HG03460 (cell line): ENCODE measurements around the gene NCK2.
"Not testable (repeated sequence)": the region's sequence is repeated elsewhere in the genome, so short reads cannot be mapped to it uniquely, and the experiment has no call there.

Experiments used
- ATAC-seq: cut with Tn5 transposase; IDR thresholded peaks from one replicate; pipeline ENCODE4 v1.9.1; 2021; ENCODE audit not compliant: unreplicated experiment

The NCK2 gene

DNA sequence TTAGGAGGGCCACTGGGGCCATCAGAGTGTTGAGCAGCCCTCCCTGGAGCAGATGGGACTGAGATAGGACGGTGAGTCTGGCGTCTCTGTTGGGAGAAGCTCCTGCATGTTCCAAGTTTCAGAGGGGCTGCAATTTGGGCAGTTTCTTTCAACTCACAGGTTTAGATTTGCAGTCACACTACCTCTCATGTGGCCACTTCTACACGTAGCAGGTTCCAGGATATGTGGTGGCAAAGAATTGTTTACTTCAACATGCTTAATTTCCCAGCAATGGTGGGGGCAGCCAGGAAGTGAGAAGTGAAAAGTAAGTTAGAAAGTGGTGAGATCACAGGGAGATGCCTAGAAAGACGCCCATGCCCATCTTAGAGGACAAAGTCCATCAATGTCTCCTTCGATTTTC is 9.3 kb downstream of the NCK2 start:
- no peak for ATAC-seq

DNA sequence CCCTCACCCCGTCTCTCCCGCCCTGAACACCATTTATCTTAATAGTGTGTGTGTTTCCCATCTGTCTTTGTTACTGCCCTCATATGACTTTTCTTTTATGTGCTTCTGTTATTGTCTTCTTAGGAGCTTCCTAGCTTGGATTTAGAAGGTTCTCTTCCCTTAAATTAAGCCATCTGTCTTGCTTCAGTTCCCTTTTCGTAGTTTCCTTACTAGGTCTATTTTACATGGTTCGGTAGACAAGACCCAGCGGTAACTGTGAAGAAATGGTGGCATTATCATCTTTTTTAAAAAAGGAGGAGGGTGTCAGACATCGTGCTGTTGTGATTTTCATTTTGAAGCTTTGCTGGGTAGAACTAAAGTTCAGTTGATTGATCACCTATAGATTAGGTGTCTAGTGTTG is 10.3 kb downstream of the NCK2 start:
- no peak for ATAC-seq

DNA sequence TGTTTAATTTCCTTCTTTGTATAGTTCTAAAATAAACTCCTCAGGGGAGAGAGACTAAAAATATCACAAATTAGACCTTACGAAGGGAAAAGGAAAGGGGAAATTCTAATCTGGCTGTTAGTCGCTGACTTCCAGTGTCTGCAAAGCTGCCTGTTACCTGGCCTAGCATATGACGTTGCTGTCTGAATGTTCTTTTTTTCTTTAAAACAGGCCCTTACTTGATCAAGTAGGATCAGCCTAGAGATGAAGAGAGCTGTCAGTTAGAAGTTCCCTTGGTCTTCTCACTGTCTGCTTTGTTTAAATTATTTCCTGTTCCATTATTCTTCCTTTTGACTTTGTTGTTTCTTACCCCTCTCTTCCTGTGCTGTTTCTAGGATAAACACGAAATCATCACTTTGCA is 11.2 kb downstream of the NCK2 start:
- no peak for ATAC-seq

DNA sequence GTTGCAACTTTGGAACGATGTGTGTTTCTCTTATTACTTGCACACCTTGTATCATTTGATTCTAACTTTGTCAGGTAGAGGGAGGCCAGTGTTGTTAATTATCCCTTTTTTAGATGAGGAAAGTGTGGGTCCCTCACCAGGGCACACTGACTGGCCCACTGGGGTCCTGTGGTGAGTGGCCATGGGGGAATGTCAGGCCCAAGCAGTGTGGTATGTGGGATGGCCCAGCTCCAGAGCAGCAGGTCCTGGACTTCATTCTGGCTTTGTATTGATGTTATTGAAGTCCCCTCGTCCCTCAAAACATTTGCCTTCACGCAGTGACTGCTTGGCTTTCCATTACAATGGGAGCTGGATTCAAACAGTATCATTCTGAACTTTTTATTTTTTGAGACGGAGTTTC is 11.7 kb downstream of the NCK2 start:
- ATAC-seq, result no peak

DNA sequence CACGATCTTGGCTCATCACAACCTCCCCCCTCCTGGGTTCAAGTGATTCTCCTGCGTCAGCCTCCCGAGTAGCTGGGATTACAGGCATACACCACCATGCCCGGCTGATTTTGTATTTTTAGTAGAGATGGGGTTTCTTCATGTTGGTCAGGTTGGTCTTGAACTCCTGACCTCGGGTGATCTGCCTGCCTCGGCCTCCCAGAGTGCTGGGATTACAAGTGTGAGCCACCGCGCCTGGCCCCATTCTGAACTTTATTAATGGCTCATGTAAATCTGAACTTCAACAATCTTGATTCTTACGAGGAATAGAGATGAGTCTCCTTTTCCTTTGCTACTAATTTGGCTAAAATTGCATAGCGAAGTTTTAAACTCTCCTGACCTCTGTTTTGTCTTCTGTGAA is 12.2 kb downstream of the NCK2 start:
- not testable (repeated sequence) for ATAC-seq

DNA sequence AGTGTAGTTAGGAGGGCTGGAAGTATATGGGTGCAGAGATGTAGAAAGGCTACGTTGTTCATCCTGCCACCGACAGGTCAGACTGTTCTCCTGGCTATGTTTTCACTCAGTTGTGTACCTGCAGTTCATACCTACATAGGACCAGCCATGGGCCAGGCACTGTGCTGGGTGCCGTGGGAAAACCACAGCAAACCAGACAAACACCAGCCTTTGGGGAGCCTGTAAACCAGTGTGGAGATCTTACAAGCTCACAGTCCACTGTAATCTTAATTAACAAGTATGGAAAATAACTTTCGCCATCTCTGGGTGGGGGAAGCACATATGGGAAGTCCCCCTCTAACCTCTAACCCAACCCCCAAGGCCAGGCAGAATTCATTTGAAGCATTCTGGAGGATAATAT is 12.7 kb downstream of the NCK2 start:
- ATAC-seq, result no peak

DNA sequence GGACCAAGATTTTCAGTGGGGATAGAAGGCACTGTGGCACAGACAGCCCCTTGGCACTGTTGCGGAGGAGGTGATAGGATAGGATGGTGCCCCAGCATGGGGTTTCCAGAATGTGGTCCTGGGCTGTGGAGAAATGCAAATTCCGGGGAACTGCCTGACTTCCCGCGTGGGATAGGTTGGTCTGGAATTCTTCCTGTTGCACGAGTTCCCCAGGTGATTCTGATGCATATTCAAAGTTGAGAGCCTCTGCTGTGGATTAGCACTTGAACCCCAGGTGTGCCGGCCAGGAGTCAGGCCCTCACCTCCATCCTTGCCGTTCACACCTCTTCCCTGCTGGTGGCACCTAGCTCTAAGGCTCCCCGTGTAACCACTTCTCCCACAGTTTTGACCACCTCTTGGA is 15.5 kb downstream of the NCK2 start:
- no peak for ATAC-seq

DNA sequence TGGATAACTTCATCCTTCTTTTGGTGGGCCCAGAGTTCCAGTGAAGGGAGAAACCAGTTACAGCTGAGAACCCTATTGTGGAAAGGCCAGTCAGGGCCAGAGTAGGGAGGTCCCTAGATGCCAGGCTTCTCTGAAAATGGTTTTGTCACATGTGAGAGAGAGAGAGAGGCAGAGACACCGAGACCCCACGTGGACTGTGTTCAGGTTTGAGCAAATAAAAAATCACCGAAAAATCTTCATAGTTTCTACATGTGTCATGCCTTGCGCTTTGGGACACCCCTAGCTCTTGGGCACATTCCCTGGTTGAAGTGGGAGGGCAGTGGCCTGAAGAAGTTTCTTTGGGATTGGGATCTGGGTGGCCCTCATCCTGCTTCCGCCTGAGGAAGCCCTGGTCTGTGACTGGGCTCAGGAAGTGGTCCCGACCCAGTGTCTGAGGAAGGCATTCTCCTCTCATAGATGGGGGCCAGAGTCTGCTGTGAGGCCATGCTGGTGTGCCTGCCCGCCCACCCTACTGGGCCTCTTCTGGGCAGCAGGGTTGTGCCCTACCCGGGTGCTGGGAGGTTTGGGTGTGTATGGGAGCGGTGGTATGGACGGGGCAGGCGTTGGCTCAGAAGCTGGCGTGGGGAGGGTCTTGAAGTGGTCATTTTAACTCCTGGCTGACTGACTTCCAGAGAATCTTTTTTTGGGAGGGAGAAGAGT is 16.1 kb downstream of the NCK2 start:
- no peak for ATAC-seq

DNA sequence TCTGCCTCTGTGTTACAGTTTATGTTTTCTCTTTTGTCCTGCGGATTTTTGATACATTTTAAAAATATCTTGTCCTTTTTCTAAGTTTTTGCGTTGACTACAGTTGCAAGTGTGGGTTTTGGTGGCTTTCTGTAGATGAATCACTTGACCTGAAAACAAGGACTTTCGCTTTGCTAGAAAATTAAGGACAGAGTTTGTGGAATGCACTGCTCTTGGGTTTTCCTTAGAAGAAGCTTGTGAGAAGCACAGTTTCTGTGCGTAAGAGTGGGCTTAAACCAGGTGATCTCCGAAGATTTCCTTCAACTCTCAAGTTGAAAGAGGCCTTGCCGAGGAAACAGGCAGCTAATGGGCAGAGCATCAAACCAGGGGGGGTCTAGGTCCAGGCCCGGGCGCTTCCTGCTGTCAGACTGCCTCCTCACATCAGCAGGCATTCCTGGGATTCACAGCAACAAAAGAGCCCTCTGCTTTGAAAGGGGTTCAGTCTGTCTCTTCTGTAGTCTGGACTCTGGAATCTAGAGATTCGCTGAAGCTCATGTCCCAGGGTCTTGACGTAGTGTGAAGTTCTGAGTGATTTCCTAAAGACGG is 17.3 kb downstream of the NCK2 start:
- ATAC-seq, result no peak

DNA sequence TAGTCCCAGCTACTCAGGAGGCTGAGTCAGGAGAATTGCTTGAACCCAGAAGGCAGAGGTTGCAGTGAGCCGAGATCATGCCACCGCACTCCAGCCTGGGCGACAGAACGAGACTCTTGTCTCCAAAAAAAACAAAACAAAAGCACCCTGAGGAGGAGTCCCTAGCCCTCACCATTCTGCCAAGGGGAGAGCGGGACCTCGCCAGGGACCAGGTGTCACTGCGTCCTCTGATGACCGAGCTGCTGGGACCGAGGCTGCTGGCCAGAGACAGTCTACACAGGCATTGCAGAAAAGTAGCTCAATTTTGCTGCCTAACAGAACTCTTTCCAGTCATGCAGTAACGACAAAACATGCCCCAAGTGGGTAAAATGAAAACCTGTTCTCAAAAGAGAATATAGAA is 18.4 kb downstream of the NCK2 start:
- no peak for ATAC-seq

DNA sequence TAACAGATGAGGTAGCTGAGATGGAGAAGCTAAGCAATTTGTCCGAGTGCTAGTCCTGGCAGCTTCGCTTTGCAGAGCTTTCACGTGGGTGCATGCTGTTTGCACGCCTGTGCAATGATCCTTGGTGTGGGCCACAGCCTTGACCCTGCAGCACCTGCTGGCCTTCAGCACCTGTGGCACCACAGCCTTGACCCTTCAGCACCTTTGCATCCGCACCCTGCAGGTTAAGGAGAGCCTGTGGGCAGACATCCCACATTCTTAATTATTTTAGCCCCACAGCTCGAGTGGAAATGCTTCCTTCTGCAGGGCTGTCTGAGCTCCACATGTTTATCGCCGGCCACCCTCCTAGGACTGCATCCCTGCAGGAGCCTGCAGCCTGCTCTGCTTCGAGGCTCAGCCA is 19.3 kb downstream of the NCK2 start:
- ATAC-seq, result no peak

DNA sequence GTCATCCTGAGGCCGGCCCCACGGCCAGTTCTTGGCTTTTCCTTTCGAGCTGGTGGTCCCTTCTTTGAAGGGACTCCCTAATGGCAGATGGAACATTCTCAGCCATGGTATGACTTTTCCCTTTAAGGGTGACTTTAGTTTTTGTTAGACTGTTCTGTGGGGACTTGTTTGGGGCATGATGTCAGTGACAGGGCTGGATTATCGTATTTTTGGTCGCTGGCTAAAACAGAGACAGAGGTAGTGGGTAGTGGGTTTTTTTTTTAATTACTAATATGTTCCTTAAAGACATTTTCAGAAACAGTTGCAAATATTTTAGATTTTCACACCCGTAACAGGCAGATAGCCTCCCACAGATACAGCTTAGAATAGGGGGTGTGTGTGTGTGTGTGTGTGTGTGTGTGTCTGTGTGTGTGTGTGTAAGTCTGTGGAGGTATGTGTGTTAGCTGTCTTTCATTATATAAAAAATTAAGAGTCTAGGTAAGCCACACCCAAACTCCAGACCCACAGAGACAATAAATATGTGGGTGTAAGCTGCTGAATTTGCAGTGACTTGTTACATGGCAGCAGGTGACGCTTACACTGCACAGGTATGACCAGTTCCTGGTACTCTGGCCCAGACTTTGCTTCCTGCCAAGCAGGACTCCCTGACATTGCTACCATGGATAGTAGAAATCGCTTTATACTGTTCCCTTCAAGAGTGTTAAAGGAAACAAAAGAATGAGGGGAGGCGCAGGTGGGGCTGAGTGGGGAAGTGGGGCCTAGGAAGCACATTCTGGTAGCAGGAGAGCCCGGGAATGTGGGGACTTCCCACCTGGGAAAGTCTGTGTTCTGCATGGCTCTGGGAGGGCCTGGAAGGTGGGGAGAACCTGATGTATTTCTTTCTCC is 20.9 kb downstream of the NCK2 start:
- no peak for ATAC-seq

DNA sequence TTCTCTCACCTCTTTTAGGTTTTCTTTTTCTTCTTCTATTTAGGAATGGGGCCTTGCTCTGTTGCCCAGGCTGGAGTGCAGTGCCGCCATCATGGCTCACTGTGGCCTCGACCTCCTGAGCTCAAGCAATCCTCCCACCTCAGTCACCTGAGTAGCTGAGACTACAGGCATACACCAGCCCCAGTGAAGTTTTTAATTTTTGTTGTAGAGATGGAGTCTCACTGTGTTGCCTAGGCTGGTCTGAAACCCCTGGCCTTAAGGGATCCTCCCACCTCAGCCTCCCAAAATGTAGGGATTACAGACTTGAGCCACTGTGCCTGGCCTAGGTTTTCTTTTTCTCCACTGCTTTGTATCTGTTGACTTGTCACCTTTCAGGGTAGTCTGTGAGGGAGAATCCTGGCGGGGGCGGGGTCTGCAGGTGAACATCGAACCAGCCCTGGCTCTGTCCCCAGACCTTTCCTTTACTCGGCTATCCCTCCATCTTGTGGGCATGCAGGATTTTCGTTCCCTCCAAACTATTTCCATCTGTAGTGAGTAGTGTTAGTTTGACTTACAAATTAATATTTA is 21.7 kb downstream of the NCK2 start:
- ATAC-seq, result no peak

DNA sequence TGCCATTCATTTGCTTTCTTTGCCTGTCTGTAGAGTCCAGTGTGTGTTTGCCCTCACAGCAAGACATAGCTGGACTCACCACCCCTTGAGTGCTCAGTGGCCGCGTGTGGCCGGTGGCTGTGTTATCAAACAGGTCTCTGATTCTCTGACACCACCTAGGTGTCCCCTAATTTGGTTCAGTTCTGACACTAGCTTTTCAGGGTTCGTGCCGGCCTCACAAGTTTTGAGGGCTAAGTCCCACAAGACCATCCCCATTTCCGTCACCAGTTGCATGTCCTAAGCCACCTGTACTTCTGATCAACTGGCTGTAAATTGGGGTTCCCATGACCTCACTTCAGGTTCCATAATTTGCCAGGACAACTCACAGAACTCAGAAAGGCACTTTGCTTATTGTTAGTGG is 23.5 kb downstream of the NCK2 start:
- ATAC-seq, result no peak

DNA sequence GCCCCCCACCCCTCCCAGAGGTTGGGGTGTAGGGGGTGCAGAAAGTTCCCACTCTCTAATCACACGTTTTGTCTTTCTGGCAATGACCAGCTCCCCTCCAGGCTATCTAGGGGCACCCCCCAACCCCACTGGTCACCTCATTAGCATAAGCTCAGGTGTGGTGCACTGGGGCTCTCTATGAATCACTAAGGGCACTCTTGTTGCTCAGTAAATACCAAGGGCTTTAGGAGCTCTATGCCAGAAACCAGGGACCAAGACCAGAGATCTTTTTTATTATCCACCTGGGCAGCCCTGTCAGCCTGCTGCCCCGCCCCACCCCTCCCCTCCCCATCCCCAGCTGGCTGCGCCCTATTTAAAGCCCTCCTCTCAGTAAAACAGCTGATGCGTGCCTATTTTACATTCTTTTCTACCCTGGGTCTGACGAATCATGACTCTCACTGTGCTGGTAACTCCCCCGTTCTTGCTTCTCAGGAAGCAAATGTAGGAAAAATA is 24.3 kb downstream of the NCK2 start:
- ATAC-seq, result no peak

DNA sequence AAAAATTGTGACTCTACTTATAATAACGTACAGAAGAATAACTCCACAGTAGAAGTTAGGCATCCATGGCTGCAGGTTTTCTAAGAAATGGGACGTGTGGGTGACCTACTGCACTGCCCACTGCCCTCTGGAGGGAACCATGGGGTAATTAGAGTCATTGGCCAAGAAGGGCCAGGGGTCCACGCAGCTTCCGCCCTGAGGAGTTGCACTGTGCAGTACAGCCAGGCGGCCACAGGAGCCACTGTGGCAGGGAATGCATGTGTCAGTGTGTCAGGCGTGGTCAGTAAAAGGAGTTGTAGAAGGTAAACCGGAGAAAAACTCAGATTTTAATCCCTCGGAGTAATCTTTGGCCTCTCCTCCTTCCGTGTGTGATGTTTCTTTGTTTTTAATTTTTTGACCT is 24.8 kb downstream of the NCK2 start:
- no peak for ATAC-seq

DNA sequence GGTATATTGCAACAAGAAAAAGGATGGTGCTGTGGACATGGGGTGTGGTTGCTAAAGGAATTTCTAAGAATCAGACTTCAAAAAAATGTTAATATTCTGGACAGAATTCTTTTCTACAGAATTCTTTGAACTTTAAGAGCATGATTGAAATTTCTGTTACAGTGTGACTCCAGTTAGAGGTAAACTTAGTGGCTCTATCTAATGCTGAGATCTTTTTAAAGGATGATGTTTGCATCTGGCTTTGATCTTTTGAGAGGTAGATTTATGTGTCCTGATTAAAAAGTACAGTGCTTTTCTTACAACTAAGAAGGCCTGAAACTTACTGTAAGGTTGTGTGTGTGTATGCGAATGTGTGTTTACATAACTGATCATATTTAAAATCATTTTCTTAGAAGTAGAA is 25.4 kb downstream of the NCK2 start:
- ATAC-seq, result no peak

DNA sequence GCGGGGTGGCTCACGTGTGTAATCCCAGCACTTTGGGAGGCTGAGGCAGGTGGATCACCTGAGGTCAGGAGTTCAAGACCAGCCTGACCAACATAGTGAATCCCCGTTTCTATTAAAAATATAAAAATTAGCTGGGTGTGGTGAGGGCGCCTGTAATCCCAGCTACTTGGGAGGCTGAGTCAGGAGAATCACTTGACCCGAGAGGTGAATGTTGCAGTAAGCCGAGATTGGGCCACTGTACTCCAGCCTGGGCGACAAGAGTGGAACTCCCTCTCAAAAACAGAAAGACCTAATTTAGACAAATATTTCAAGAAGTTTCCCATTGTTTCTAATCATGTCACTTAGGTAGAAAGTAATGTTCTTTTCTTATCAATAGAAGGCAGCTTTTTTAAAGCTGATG is 26.6 kb downstream of the NCK2 start:
- ATAC-seq, result not testable (repeated sequence)

DNA sequence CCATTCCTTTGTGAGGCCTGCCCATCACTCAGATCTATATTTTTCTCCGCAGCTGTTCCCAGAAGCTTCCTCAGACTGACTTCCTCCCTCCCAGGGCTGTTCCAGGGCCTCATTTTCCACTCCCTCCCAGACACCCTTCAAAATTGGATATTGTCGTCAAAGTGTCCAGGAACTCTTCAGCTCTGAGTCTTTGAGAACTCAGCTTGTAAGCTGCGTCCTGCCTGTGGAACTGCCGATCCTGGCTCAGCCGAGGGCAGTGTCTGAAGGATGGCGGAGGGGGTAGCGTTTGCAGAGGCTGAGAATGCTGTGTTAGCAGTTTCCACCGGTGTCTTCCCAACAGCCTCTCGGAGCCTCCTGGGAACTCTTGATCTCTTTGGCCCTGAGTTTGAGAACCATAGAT is 27.1 kb downstream of the NCK2 start:
- no peak for ATAC-seq

DNA sequence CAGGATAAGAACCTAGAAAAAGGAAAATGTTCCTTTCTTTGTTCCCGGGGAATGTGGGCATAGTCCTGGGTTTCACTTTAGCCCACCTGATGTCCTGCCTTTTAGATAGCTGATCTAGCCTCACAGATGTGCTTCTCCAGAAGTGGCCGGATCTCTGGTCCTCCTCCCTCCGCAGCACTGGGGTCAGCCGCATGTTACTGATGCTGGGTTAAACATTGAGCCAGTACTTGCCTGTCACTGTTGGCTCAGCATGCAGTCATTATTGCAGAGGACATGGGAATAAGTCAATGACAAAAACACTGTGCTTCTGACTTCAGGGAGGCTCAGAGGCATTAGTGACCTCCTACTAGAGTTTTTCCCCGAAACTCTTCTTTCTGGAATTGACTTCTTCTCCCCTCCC is 27.6 kb downstream of the NCK2 start:
- ATAC-seq, result no peak

DNA sequence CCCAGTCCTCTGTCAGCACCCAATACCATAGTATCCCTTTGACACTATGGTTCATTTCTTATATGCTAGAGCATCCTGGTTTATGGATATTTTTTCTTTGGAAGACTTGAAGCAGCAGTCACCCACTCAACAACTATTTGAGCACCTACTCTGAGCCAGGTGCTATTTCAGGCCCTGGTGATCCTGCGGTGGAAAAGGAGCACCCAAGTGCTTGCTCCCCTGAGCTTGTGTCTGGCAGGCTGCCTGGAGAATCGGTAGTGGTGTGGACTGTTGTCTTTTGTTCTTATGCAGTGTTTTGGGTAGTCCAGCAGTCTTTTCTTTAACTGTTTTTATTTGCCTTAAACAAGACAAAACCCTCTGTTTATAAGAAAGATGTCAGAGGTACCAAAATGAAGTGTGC is 28.9 kb downstream of the NCK2 start:
- no peak for ATAC-seq
